Brain microvascular endothelial cell (primary cell): ENCODE results near the gene INSYN1.

Experiments
- DNase-seq: peaks from one replicate; pipeline ENCODE4 v3.0.0-alpha.2; 2020
- H3K27ac ChIP-seq: fragments of 250-450 bp; sonication (Bioruptor Pico); 2 replicates; pipeline ENCODE4 v1.5.1; 2020; ENCODE audit warnings: mild to moderate bottlenecking, moderate library complexity
- H3K27me3 ChIP-seq: fragments of 250-450 bp; sonication (Bioruptor Pico); replicated peaks from 2 replicates; pipeline ENCODE4 v1.5.1; 2020; ENCODE audit warnings: mild to moderate bottlenecking
- H3K36me3 ChIP-seq: fragments of 250-450 bp; sonication (Bioruptor Pico); replicated peaks from 2 replicates; pipeline ENCODE4 v1.5.1; 2020; ENCODE audit warnings: mild to moderate bottlenecking
- H3K4me3 ChIP-seq: 2 replicates; pipeline ENCODE4 v1.5.1; 2011; ENCODE audit warnings: low read depth, mild to moderate bottlenecking, control low read depth, low read length, moderate library complexity
- CTCF ChIP-seq: IDR thresholded peaks from 2 replicates; pipeline ENCODE4 v1.5.1; 2011; ENCODE audit warnings: low read depth, mild to moderate bottlenecking, moderate library complexity, low read length, control low read depth, inconsistent platforms; ENCODE audit errors: missing control alignments
- in situ Hi-C: cut with HindIII; loops from 2 replicates; pipeline ENCODE4 v1.10.0; 2017; ENCODE audit warnings: low sequenced_read_pairs, low pct_ligation_motif_present

Gene INSYN1

GRCh38 chr15:73766598-73766997, 13.4 kb upstream of the INSYN1 start:
- no peaks in the 10 kb centered on the region for H3K36me3 ChIP-seq
- no peak for DNase-seq
- H3K27me3 ChIP-seq = peaks cover 5% of the 10 kb centered on the region
- in situ Hi-C loops = no loop called here
- TF ChIP-seq CTCF = no peak
- H3K27ac ChIP-seq = no peak overlapping the region
- H3K4me3 ChIP-seq = no peak overlapping the region

DNA sequence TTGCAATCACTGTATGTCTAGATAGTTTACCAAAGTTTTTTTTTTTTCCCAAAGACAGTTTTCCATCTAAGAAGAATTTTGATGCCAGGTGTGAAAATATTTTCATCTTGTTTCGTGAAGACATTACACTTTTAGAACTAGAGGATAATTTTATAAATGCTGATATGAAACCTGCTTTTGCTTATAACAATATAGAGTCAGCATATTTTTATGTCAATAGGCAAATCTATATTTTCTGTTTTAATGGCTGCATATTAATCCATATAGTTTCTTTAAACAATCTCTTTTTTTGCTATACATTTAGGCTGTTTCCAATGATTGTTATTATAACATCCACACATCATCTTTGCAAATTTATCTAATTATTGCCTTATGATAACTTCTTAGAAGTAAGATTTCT, 12.6 kb upstream of the INSYN1 start:
- no peak overlapping the region for H3K27ac ChIP-seq
- no peak for DNase-seq
- in situ Hi-C loops = no loop called here
- no peak for TF ChIP-seq CTCF
- no peak overlapping the region for H3K4me3 ChIP-seq
- H3K36me3 ChIP-seq = no peaks in the 10 kb centered on the region
- peaks cover 7% of the 10 kb centered on the region for H3K27me3 ChIP-seq

GRCh38 chr15:73763931-73764330, 10.8 kb upstream of the INSYN1 start:
- no peak for DNase-seq
- peaks cover 19% of the 10 kb centered on the region for H3K27me3 ChIP-seq
- no peak overlapping the region for H3K27ac ChIP-seq
- no peak for TF ChIP-seq CTCF
- no peaks in the 10 kb centered on the region for H3K36me3 ChIP-seq
- H3K4me3 ChIP-seq = no peak overlapping the region
- in situ Hi-C loops = no loop called here

- no peak overlapping the region for H3K27ac ChIP-seq
- no peak for TF ChIP-seq CTCF
- peaks cover 28% of the 10 kb centered on the region for H3K27me3 ChIP-seq
- DNase-seq = no peak
- H3K36me3 ChIP-seq = no peaks in the 10 kb centered on the region
- H3K4me3 ChIP-seq = no peak overlapping the region
- in situ Hi-C loops = no loop called here
These were observed 7.5 kb upstream of the INSYN1 start for GRCh38 chr15:73760330-73761329.

- in situ Hi-C loops = no loop called here
- Histone ChIP-seq H3K27ac (no peak overlapping the region), H3K27me3 (peaks cover 28% of the 10 kb centered on the region), H3K36me3 (no peaks in the 10 kb centered on the region), H3K4me3 (no peak overlapping the region)
- no peak for DNase-seq
- TF ChIP-seq CTCF = no peak
These were observed 5.3 kb upstream of the INSYN1 start for GRCh38 chr15:73758461-73758860.
